CD4-positive, alpha-beta T cell treated with Interleukin-12 subunit alpha and Interleukin-12 subunit beta, for 1 hour (primary cell): Measurements from ENCODE around the gene SHB.

Experiments used
- DNase-seq: peaks from one replicate; pipeline ENCODE4 v3.0.0-alpha.2; 2020

SHB gene

GRCh38 chr9:37876376-37876775 is 192.7 kb downstream of the SHB start:
- no peak for DNase-seq

GRCh38 chr9:37873955-37874354 is 195.1 kb downstream of the SHB start:
- no peak for DNase-seq

- DNase-seq: no peak
These were observed 198.2 kb downstream of the SHB start for GRCh38 chr9:37870799-37871176.

GRCh38 chr9:37870081-37870798 is 198.8 kb downstream of the SHB start:
- DNase-seq: no peak
